Esophagus muscularis mucosa (tissue), 3 donors: Measurements from ENCODE around the gene GPATCH8.

ENCODE experiments used
- POLR2A ChIP-seq: fragments of 450-650 bp; IDR thresholded peaks from one replicate; pipeline ENCODE4 v1.6.1; 2017; ENCODE audit warnings: antibody characterized with exemption, moderate library complexity, mild to moderate bottlenecking, low read depth
- TF ChIP-seq, protein P1 (sequence below), 3 experiments: fragments of 200-600 bp in 2 of 3; fragments of 450-650 bp in 1 of 3; sonication (generic) in 2 of 3; IDR thresholded peaks; one replicate each; pipeline ENCODE4 v1.5.1; 2017 to 2019; ENCODE audit warnings: antibody characterized with exemption in 3 of 3, mild to moderate bottlenecking in 2 of 3, moderate library complexity in 1 of 3

DNA sequence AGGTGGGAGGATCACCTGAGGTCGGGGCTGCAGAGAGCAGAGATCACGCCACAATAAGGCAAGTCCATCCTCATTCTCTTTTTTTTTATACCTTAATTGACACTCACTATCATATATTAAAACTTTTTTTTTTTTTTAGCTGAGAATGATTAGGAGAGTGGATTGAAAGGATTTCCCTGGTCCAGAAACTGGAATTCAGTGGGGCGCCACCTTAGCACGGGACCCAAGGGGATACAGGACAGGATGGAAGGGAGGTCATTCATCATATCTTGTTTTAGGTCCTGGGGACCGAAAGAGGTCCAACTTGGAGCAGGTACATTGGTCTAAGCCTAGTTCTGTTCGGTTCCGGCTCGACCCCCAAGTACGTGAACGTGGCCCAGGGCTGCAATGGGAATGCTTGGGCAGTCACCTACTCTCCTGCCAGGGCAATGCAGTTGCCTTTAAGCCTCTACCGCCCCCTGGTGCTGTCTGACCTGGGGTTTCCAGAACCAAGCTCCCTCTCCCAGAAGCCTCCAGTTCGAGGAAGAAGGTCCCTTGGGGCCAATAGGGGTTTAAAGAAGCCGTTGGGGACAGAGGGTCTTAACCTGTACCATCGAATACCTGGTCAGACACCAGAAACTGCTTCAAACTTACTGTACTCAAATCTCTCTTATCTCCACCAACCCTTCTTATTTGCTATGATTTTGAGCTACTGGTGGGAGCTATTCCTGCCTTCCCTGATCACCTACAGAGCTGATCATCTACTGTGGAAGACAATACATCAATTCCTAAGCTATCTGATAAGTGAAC, 19.9 kb upstream of the GPATCH8 start:
- TF ChIP-seq, protein P1, sequence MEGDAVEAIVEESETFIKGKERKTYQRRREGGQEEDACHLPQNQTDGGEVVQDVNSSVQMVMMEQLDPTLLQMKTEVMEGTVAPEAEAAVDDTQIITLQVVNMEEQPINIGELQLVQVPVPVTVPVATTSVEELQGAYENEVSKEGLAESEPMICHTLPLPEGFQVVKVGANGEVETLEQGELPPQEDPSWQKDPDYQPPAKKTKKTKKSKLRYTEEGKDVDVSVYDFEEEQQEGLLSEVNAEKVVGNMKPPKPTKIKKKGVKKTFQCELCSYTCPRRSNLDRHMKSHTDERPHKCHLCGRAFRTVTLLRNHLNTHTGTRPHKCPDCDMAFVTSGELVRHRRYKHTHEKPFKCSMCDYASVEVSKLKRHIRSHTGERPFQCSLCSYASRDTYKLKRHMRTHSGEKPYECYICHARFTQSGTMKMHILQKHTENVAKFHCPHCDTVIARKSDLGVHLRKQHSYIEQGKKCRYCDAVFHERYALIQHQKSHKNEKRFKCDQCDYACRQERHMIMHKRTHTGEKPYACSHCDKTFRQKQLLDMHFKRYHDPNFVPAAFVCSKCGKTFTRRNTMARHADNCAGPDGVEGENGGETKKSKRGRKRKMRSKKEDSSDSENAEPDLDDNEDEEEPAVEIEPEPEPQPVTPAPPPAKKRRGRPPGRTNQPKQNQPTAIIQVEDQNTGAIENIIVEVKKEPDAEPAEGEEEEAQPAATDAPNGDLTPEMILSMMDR (IDR thresholded peaks at IDR 0.05) = peak; percentile 31 to 63 (median 49)
- TF ChIP-seq POLR2A = no peak
